K562 (cell line): Measurements from ENCODE around the gene PFN3. TPM values are rescaled to one million over a fixed set of nuclear protein-coding genes. Genes with fewer than 3 reads are reported as not detected.

ENCODE experiments used
- CEBPZ ChIP-seq: fragments of 150-350 bp; IDR thresholded peaks from 2 replicates; pipeline ENCODE4 v1.6.1; 2014; ENCODE audit warnings: low read depth, mild to moderate bottlenecking, low read length, borderline replicate concordance
- ETS2 ChIP-seq: IDR thresholded peaks from 2 replicates; pipeline ENCODE4 v1.6.1; 2016; ENCODE audit warnings: borderline replicate concordance, missing genetic modification characterization, mild to moderate bottlenecking, moderate library complexity, missing compliant biosample characterization; ENCODE audit not compliant: poor library complexity, severe bottlenecking
- MEF2D ChIP-seq: conservative IDR thresholded peaks from 2 replicates; pipeline ENCODE4 v1.6.1; 2016; ENCODE audit warnings: low read depth, missing genetic modification characterization, missing compliant biosample characterization
- SAFB ChIP-seq: fragments of 200-400 bp; formaldehyde crosslinking; IDR thresholded peaks from 2 replicates; pipeline ENCODE4 v1.6.1; 2017; ENCODE audit warnings: low read depth, low read length, borderline replicate concordance
- SRSF3 ChIP-seq: fragments of 200-400 bp; formaldehyde crosslinking; IDR thresholded peaks from 2 replicates; pipeline ENCODE4 v1.6.1; 2016; ENCODE audit warnings: mild to moderate bottlenecking, low read length, moderate library complexity; ENCODE audit not compliant: insufficient read depth
- TCF3 ChIP-seq: sonication (generic); formaldehyde crosslinking; IDR thresholded peaks from 2 replicates; pipeline ENCODE4 v1.4.0; 2020; ENCODE audit warnings: mild to moderate bottlenecking, missing genetic modification reagents
- TFAP4 ChIP-seq: sonication (generic); formaldehyde crosslinking; IDR thresholded peaks from 2 replicates; pipeline ENCODE4 v1.8.0; 2022; ENCODE audit warnings: missing genetic modification reagents, mild to moderate bottlenecking, moderate library complexity, borderline replicate concordance
- ZBTB12 ChIP-seq: fragments of 250-450 bp; sonication (Bioruptor Pico); IDR thresholded peaks from 2 replicates; pipeline ENCODE4 v1.4.0; 2020
- ZBTB9 ChIP-seq: fragments of 450-650 bp; formaldehyde crosslinking; IDR thresholded peaks from 2 replicates; pipeline ENCODE4 v1.4.0; 2020; ENCODE audit warnings: mild to moderate bottlenecking, moderate library complexity
- ZEB2 ChIP-seq: fragments of 450-650 bp; IDR thresholded peaks from 2 replicates; pipeline ENCODE4 v1.6.1; 2016
- ZNF133 ChIP-seq: fragments of 250-450 bp; sonication (Bioruptor Pico); IDR thresholded peaks from 2 replicates; pipeline ENCODE4 v1.4.0; 2020; ENCODE audit warnings: mild to moderate bottlenecking
- ZNF445 ChIP-seq: fragments of 250-450 bp; sonication (Bioruptor Pico); IDR thresholded peaks from 2 replicates; pipeline ENCODE4 v1.4.0; 2020; ENCODE audit warnings: low read depth, mild to moderate bottlenecking, moderate library complexity
- ZNF583 ChIP-seq: fragments of 250-450 bp; sonication (Bioruptor Pico); IDR thresholded peaks from 2 replicates; pipeline ENCODE4 v1.4.0; 2020
- polyA plus RNA-seq, 8 experiments: library from polyadenylated mRNA; depleted of rRNA in 4 of 8; stranded (reverse) in 5 of 8; unstranded in 3 of 8; fragments of >200 nt; fragmentation: Nextera tagmentation in 2 of 8; fragmentation: Illumina TruSeq in 1 of 8; extraction: Ambion mirVana in 2 of 8; extraction: Trizol in 1 of 8; gene quantifications; 2 replicates each; pipeline versions ENCODE4 v1.2.1 to v1.2.3, GENCODE V29; 2011 to 2014; ENCODE audit warnings: inconsistent platforms in 1 of 8, missing spikeins in 1 of 8
- total RNA-seq, 7 experiments: library from RNA; depleted of rRNA in 6 of 7; stranded (reverse); fragments of >200 nt in 6 of 7; fragmentation: Illumina TruSeq in 2 of 7; extraction: Trizol in 2 of 7; gene quantifications; 2 replicates each; pipeline versions ENCODE4 v1.2.1 to v1.2.3, GENCODE V29; 2011 to 2021; ENCODE audit warnings: low replicate concordance in 1 of 7
- TF ChIP-seq, protein P1 (sequence below): fragments of 450-650 bp; IDR thresholded peaks from 2 replicates; pipeline ENCODE4 v1.6.1; 2014; ENCODE audit warnings: low read depth, mild to moderate bottlenecking, moderate library complexity, borderline replicate concordance
- TF ChIP-seq, protein P2 (sequence below): fragments of 250-450 bp; sonication (Bioruptor Pico); IDR thresholded peaks from 2 replicates; pipeline ENCODE4 v1.5.0; 2021

PFN3 gene
- total and polyA plus RNA-seq, 9 of the 15 experiments (the other 6 are each of a cell fraction or from before 2014, with no cell fraction given): not detected

DNA sequence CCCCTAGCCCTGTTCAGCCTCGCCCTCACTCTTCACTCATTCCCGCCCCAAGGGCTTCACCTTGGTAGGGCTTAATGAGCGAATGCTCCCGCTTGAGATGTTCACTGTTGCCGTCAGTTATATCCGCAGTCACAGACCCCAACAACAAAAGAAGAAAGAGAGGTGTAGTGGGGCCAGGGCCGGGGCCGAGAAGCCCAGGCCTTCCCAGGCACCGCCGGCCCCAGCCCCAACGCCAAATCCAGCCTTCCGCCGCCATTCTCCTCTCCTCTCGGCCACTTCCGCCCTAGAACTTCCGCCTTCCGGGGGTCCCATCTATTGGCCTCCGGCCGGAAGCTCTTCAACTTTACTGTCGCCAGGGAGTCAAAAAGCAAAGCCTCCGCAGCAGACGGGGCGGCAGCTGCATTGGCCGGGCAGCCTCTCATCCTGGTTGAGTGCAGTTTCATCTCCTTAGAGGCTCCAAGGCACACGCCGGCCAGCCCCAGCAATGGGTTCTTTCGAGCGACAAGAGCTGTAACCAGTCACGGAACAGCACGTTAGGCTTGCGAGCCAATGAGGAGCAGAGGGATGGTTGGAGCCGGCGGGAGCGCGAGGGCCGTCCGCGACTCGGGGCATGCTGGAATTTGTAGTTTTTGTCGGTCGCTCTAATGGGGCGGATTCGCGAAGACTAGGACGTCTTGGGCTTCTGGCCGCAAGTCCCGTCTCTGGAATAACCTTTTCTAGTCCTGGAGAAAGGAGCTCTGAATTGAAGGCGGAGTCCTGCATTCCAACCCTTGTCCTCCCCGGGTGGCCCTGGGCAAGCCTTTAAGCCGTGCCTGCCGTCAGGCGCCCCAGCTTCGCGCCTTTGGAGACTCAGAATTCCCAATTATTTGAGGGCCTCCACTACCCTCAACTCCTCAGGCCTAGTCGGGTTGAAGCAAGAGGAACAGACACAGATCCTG is 48.8 kb downstream of the PFN3 start, which contains the start of gene LMAN2 (continued):
- TF ChIP-seq ZBTB12 (CRISPR knock-in tag) (peak; percentile 11; the same call in 1 of the 2 replicates), TFAP4 (CRISPR knock-in tag) (peak; percentile 84), MEF2D (tag) (0 out of 2 replicates have a peak, but pooled peaks have one; percentile 21), SAFB (no peak), ZBTB9 (CRISPR knock-in tag) (0 out of 2 replicates have a peak, but pooled peaks have one; percentile 41), ZEB2 (peak; percentile 98), ETS2 (no peak), TCF3 (CRISPR knock-in tag) (no peak; the same call in 1 of the 2 replicates), ZNF445 (CRISPR knock-in tag) (no peak), SRSF3 (no peak), ZNF583 (CRISPR knock-in tag) (peak; percentile 57; the same call in 1 of the 2 replicates), ZNF133 (CRISPR knock-in tag) (no peak), CEBPZ (no peak)
- TF ChIP-seq, protein P1, sequence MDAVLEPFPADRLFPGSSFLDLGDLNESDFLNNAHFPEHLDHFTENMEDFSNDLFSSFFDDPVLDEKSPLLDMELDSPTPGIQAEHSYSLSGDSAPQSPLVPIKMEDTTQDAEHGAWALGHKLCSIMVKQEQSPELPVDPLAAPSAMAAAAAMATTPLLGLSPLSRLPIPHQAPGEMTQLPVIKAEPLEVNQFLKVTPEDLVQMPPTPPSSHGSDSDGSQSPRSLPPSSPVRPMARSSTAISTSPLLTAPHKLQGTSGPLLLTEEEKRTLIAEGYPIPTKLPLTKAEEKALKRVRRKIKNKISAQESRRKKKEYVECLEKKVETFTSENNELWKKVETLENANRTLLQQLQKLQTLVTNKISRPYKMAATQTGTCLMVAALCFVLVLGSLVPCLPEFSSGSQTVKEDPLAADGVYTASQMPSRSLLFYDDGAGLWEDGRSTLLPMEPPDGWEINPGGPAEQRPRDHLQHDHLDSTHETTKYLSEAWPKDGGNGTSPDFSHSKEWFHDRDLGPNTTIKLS: peak; percentile 90
- TF ChIP-seq, protein P2, sequence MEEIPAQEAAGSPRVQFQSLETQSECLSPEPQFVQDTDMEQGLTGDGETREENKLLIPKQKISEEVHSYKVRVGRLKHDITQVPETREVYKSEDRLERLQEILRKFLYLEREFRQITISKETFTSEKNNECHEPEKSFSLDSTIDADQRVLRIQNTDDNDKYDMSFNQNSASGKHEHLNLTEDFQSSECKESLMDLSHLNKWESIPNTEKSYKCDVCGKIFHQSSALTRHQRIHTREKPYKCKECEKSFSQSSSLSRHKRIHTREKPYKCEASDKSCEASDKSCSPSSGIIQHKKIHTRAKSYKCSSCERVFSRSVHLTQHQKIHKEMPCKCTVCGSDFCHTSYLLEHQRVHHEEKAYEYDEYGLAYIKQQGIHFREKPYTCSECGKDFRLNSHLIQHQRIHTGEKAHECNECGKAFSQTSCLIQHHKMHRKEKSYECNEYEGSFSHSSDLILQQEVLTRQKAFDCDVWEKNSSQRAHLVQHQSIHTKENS (CRISPR knock-in tag): no peak
